Fibroblast of upper back skin (primary cell): ENCODE data around the gene FSIP1.

Source experiments
- DNase-seq: peaks from one replicate; pipeline ENCODE4 v3.0.0-alpha.2; 2013

FSIP1 gene

DNA sequence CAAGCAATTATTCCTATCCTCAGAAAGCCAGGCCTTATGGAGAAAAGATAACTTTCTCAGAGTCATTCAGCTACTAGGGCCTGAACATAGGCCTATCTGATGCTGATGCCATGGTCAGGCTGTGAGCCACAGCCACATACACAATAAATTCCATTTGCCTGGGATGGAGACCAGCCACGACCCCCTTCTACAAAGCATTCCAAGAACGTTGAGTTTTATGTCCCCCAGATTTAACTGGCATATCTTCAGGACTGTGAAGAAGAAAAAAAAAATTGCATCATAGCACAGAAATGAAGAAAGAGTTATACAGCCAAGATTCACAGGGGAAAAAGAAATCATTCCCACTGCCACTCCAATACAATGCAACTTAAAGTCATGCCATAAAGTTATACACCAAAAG is 101.8 kb downstream of the FSIP1 start:
- peak; percentile 94 for DNase-seq

- DNase-seq, result peak; percentile 77
Observed at GRCh38 chr15:39672666-39673065, 110.0 kb downstream of the FSIP1 start.

DNA sequence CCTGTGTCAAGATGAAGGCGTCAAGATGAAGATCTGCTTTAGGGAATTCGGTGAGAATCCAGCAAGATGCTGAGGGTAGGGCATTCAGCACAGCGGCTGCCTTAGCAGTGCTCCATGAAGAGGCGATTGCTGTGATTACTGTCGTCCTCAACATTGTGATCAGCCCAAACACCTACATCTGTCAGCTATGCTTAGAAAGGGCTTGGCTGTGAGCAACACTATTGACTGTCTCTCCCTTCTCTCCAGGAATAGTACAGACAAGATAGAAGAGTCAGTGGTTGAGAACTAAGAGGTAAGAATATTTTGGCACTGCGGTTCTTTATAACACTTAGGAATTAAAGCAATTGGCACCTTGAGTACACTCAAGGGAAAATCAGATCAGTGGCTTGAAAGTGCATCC is 110.5 kb downstream of the FSIP1 start:
- no peak for DNase-seq

GRCh38 chr15:39670687-39671086 is 112.0 kb downstream of the FSIP1 start:
- DNase-seq, result no peak

DNA sequence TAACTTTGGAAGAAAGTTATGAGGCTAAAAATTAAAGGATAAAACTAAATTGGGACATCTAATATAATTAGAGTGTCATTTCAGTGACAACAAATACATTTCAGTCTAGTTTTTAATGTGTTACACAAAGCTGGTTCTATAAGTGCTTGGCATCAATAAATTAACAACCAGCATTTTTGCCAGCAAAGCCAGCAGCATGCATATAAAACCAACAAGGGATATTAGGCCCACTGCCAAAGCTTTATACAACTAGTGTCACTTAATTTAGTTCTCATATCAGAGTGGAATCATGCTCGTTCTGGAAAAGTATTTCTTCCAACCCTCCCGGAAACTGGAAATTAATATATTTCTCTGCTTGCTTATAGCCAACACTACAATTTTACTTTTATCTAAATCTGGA is 113.0 kb downstream of the FSIP1 start:
- no peak for DNase-seq

DNA sequence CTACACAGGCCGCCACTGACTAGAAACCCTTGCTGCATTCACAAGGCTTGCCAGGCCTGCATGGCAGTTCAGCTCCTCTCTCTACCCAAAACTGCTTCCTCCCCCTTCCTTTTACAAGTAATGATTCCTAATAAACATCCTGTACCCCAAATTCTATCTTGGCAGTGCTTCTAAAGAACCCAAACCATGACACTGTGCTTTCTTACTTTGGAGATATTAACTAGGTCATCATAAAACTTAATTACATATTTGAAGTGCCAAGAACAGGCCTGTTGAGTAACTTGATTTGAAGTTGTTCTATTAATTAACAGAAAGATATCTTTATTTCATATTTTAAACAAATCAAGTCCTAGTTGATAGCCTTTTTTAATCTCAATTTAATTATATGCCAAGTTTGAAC is 113.4 kb downstream of the FSIP1 start:
- no peak for DNase-seq

GRCh38 chr15:39668457-39668856 is 114.2 kb downstream of the FSIP1 start:
- DNase-seq, result no peak

GRCh38 chr15:39667382-39668127 is 115.1 kb downstream of the FSIP1 start:
- no peak for DNase-seq

DNA sequence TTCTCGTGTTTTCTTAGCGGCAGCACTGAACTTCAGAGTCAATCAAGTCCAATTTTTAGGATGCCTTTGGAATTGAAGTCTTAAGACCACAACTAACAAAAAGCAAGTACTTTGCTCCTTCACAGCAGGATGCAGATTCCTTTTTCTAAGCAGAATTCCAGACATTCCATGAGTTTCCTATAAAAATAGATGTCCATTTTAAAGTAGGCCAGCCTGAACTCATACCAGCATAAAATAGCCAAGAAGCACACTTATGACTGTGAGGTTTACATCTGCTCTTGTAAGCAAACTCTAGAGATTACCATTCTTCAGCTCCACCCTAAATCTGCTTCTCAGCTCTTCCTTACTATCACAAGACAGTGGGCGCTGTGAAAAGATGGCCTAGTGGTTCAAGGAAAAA is 116.0 kb downstream of the FSIP1 start:
- peak; percentile 91 for DNase-seq

- no peak for DNase-seq
Observed at GRCh38 chr15:39665629-39666250, 116.9 kb downstream of the FSIP1 start.

DNA sequence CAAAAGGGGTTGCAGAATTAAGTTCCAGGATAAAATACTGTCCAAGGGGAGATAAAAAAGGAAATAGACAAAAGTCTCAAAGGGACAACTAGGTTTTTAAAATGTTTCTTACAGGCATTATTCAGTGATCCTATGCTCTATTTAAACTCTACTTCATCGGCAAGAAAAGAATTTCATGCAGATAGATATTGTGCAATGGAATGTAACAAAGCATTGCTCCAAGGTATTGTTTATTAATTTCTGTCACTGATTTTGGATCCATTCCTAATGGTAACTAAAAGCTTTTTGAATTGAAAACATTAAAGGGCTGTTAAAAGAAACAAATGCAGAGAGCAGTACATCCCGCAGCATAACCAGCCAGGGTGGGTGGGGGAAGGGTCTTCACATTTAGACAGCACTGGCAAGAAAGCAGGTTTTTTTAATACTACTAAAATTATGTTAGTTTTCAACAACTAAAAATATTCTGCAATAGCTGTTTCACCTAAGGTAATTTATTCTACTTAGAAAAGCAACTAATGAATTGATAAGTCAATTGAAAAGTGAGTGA is 118.9 kb downstream of the FSIP1 start:
- DNase-seq, result peak; percentile 25

DNA sequence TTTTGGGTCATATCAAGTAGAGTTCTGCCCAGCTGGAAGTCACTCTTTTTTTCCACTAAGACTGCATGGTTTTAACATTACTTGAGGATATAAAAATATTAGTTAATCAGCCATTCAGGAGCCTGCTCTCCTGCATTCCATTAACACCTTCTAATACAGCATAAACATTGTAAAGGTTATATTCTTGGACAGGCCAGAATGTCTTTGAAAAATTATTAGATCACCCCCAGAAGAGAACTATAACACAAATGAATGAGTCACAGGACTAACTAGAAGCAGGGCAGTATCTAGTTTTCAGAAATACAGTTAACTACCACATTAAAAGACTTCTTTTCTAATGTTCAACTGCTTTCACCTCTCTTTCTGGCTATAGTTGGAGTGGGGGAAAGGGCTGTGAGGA is 120.9 kb downstream of the FSIP1 start:
- peak; percentile 34 for DNase-seq

- no peak for DNase-seq
Observed at GRCh38 chr15:39658740-39659139, 123.9 kb downstream of the FSIP1 start.

GRCh38 chr15:39657668-39658067 is 125.0 kb downstream of the FSIP1 start:
- peak; percentile 87 for DNase-seq

- DNase-seq, result no peak
Observed at GRCh38 chr15:39657181-39657580, 125.5 kb downstream of the FSIP1 start.

DNA sequence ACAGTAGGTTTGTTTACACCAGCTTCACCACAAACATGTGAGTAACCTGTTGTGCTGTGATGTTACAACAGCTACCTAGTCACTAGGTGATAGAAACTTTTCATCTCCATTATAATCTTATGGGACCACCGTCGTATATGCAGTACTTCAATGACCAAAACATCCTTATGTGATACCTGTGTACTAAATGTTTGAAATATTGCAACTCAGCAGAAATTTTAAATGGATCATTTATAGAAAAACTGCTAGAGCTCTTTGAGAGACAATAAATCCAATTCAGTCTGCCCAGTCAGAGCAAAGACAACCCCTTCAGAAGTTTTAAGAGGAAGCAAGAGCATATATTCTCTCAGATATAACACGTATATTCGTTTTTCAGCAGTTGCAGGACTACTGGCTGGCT is 128.3 kb downstream of the FSIP1 start:
- DNase-seq, result no peak

DNA sequence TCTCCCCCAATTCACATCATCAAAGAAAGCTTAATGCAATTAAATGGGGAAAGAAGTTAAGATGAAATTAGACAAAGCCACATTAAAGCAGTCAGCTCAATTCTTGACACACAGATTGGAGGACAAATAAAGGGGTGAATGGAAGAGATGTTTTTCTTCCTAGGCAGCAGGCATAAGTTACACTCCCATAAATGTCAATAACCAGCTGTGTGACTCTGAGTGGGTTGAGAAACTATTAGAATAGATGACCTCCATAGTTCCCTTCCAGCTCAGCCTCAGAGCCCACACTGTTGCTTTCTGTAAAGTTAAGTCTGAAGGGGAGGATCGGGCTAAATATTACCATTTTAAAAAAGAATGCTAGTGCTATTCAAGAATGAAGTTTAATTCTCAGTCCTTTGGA is 130.8 kb downstream of the FSIP1 start:
- no peak for DNase-seq

DNA sequence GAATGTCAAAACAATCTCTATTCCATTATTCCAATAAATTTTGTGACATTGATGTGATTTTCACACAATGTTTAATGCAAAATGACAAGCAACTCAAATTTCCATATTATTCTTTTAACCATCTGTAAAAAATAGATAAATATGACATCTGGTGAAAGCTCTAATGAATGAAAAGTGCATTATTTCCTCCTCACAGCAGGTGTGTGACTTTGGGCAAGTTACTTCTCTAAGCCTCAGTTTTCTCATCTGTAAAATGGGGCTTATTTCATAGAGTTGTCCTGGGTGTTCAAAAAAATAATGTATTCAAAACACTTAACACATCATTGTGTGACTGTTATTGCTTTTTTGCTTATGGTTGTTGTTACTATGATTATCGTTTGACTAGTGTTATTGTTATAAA is 131.3 kb downstream of the FSIP1 start:
- DNase-seq, result no peak

GRCh38 chr15:39649757-39650156 is 132.9 kb downstream of the FSIP1 start:
- DNase-seq, result no peak

- no peak for DNase-seq
Observed at GRCh38 chr15:39646425-39646824, 136.2 kb downstream of the FSIP1 start.

GRCh38 chr15:39645976-39646257 is 136.7 kb downstream of the FSIP1 start:
- DNase-seq, result no peak

- no peak for DNase-seq
Observed at GRCh38 chr15:39645138-39645975, 137.3 kb downstream of the FSIP1 start.

GRCh38 chr15:39644136-39644535 is 138.5 kb downstream of the FSIP1 start:
- no peak for DNase-seq

DNA sequence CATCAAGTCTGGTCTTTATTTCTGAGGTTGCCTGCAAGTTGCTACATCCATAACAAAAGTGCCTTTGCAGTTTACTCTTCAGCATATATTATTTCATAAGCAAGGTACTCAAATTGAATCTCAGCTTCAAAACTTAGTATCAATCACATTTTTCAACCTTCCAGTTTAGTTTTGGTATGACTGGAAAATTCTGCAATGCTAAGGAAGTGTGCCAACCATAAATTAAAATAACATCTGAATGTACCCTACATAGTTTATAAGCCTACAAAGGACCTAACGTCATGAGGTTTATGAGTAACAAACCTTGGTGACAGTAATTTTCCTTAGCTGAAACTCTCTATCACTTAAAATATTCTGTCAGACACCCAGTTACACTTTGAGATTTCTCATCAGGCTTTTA is 138.9 kb downstream of the FSIP1 start:
- DNase-seq, result no peak
